ENCODE data around the gene NPAS2. TPM values are rescaled to one million over a fixed set of nuclear protein-coding genes. Genes with fewer than 3 reads are reported as not detected.

Gene NPAS2
- total and polyA plus RNA-seq, 2 of the 8 experiments (the other 6 are each of a cell fraction or from before 2014, with no cell fraction given) = 1.8 to 1.9 TPM

DNA sequence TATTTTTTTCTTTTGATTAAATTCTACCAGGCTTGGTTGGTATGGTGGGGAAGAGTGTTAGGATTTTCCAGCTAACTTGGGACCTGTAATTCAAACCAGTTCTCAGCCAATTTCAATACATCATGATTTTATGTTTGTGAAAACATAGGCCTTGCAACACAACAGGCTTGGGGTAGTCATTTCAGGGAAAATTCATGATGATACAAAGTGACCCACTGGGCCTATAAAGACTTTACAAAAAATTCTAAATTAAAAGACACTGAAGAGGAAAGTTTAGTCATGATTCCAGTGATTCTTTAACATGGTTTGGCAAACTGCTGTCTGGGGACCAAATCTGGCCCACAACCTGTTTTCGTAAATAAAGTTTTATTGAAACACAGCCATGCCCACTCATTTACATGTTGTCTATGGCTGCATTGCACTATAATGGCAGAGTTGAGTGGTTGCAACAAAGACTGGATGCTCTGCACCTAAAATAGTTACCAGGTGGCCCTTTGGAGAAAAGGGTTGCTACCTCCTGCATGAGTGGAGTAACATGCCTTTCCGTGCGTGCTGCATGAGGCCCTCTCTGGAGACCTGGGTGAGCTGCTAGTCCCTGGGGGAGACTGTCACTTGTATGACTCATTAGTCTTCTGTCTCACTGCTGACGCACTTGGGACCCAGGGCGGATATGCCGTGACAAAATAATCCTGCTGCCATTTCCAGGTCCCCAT is 73.6 kb downstream of the NPAS2 start:
- H3K9ac ChIP-seq (replicated peaks in 1 of 4; ENCODE audit: extremely low read depth in 1 of 4, low read depth in 3 of 4, low read length in 3 of 4) = no peak overlapping the region
- no peak overlapping the region for H3K23ac ChIP-seq (ENCODE audit: insufficient read length)
- H3K36me3 ChIP-seq (ENCODE audit: control insufficient read depth in 2 of 4, insufficient read depth in 4 of 4, low read length in 3 of 4) = no peaks in the 10 kb centered on the region
- H3K27ac ChIP-seq (ENCODE audit: low read depth, low read length) = no peak overlapping the region
- H2BK15ac ChIP-seq (ENCODE audit: low read length) = no peak overlapping the region
- no peak overlapping the region for H3K18ac ChIP-seq (ENCODE audit: extremely low read depth, low read length)
- H2BK5ac ChIP-seq (ENCODE audit: low read depth, low read length) = no peak overlapping the region
- no peak overlapping the region for H3K4ac ChIP-seq (replicated peaks; ENCODE audit: insufficient read length, low read depth, low read length)
- ChIA-PET POLR2A (ENCODE audit: partially characterized antibody) (no interaction called here), CTCF (ENCODE audit: partially characterized antibody) (interaction anchor here (0.6 to 5.2 kb wide), 3 partner anchors 26 to 87 kb away, joined by 3 to 25 read pairs (median 5); no protein-coding TSS in a partner anchor)
- H4K20me1 ChIP-seq (replicated peaks in 1 of 2; ENCODE audit: control insufficient read depth in 1 of 2, insufficient read depth in 2 of 2, low read length in 2 of 2) = no peaks in the 10 kb centered on the region
- H2BK20ac ChIP-seq (ENCODE audit: low read length) = no peak overlapping the region
- no peak overlapping the region for H2AFZ ChIP-seq (ENCODE audit: low read length)
- 94% methylated on average over 6 of the region's 6 CpGs; no CpG with 5 or more reads in 1 of the 2 experiments for WGBS, 2 experiments (ENCODE audit: extremely low coverage in 1 of 2, insufficient coverage in 1 of 2, insufficient read length in 1 of 2, insufficient replicate concordance in 2 of 2, low coverage in 1 of 2, low lambda C conversion rate in 2 of 2, missing lambda C conversion rate in 1 of 2)
- H3K4me2 ChIP-seq (ENCODE audit: insufficient read depth in 1 of 2, low read depth in 2 of 2, low read length in 2 of 2) = no peak overlapping the region
- no peak overlapping the region for H3K4me3 ChIP-seq (ENCODE audit: extremely low read depth in 1 of 4, insufficient read depth in 2 of 4, low read depth in 3 of 4, low read length in 4 of 4)
- H3K56ac ChIP-seq (replicated peaks; ENCODE audit: insufficient read length, low read depth, low read length) = no peak overlapping the region
- H3K27me3 ChIP-seq (replicated peaks in 1 of 4; ENCODE audit: control insufficient read depth in 3 of 4, extremely low read depth in 1 of 4, insufficient read depth in 3 of 4, low read length in 3 of 4) = no peaks in the 10 kb centered on the region
- no peaks in the 10 kb centered on the region for H3K79me2 ChIP-seq (ENCODE audit: control insufficient read depth in 1 of 2, insufficient read depth in 2 of 2, low read length in 2 of 2)
- no peaks in the 10 kb centered on the region for H3K23me2 ChIP-seq (ENCODE audit: low read depth, low read length)
- DNase-seq (ENCODE audit: low read depth in 1 of 2, low spot score in 2 of 2) (no peak), FAIRE-seq (no peak)
- H2BK12ac ChIP-seq (ENCODE audit: low read depth, low read length) = no peak overlapping the region
- no peaks in the 10 kb centered on the region for H3K9me3 ChIP-seq (ENCODE audit: insufficient read depth in 2 of 2, low read depth in 1 of 2, low read length in 1 of 2)
- H2BK120ac ChIP-seq (replicated peaks; ENCODE audit: low read depth, low read length) = no peak overlapping the region
- no peak overlapping the region for H4K5ac ChIP-seq (ENCODE audit: insufficient read length, low read depth, low read length)
- H3K14ac ChIP-seq (ENCODE audit: insufficient read length) = no peak overlapping the region
- peaks cover 0 to 6% (median 3%) of the 10 kb centered on the region in 4 experiments; a peak in 4 of 7 replicates for H3K4me1 ChIP-seq (replicated peaks in 1 of 4; ENCODE audit: control insufficient read depth in 3 of 4, insufficient read depth in 4 of 4, low read length in 3 of 4)
- no peaks in the 10 kb centered on the region for H3K79me1 ChIP-seq (ENCODE audit: low read depth, low read length)
- no peak overlapping the region for H4K8ac ChIP-seq (ENCODE audit: extremely low read depth, insufficient read depth, low read length)
- H4K91ac ChIP-seq (replicated peaks; ENCODE audit: insufficient read length, low read length) = no peak overlapping the region
- no peak overlapping the region for H2AK5ac ChIP-seq (ENCODE audit: low read depth, low read length)
- TF ChIP-seq RXRA (IDR thresholded peaks at IDR 0.05; ENCODE audit: insufficient read depth, low read depth, low read length) = no peak
- TF ChIP-seq CBX5 (IDR thresholded peaks at IDR 0.05; ENCODE audit: low read depth, low read length) = no peak
- TF ChIP-seq CHD1 (IDR thresholded peaks at IDR 0.05; ENCODE audit: low read depth, low read length) = no peak
- TF ChIP-seq KDM4A (IDR thresholded peaks at IDR 0.05; ENCODE audit: low read depth, low read length, severe bottlenecking) = no peak
- TF ChIP-seq SP2 (IDR thresholded peaks at IDR 0.05; ENCODE audit: low read length) = no peak
- TF ChIP-seq ZNF274 (IDR thresholded peaks at IDR 0.05; ENCODE audit: borderline replicate concordance, extremely low read depth, low read length) = no peak
- no peak for TF ChIP-seq NANOG (IDR thresholded peaks at IDR 0.05; ENCODE audit: insufficient read depth, low read depth, low read length, poor library complexity, severe bottlenecking)
- no peak for TF ChIP-seq FOSL1 (IDR thresholded peaks at IDR 0.05; ENCODE audit: insufficient read depth, low read depth, low read length)
- no peak for TF ChIP-seq POU5F1 (IDR thresholded peaks at IDR 0.05; ENCODE audit: low read depth, low read length)
- TF ChIP-seq GABPA (IDR thresholded peaks at IDR 0.05; ENCODE audit: borderline replicate concordance, insufficient read depth, low read length) = no peak
- no peak for TF ChIP-seq EGR1 (IDR thresholded peaks at IDR 0.05; ENCODE audit: borderline replicate concordance, low read depth, low read length)
- TF ChIP-seq GTF2F1 (IDR thresholded peaks at IDR 0.05; ENCODE audit: borderline replicate concordance, low read depth, low read length) = no peak
- no peak for TF ChIP-seq SIRT6 (IDR thresholded peaks at IDR 0.05; ENCODE audit: low read length)
- TF ChIP-seq TAF1 (IDR thresholded peaks at IDR 0.05; ENCODE audit: low read depth, low read length) = no peak

Data from H1 (cell line).